BE2C (cell line): ENCODE results near the gene IRF6.

ENCODE experiments used
- DNase-seq: peaks from one replicate; pipeline ENCODE4 v3.0.0-alpha.2; 2020
- H3K27me3 ChIP-seq: fragments of 250-450 bp; sonication (Bioruptor Pico); 2 replicates; pipeline ENCODE4 v1.5.1; 2020; ENCODE audit warnings: mild to moderate bottlenecking
- H3K36me3 ChIP-seq: fragments of 250-450 bp; sonication (Bioruptor Pico); 2 replicates; pipeline ENCODE4 v1.5.1; 2020; ENCODE audit warnings: mild to moderate bottlenecking
- H3K4me1 ChIP-seq: fragments of 250-450 bp; sonication (Bioruptor Pico); 2 replicates; pipeline ENCODE4 v1.5.1; 2020
- H3K4me3 ChIP-seq: 2 replicates; pipeline ENCODE4 v1.5.1; 2011; ENCODE audit warnings: low read depth, low read length
- H3K9me3 ChIP-seq: fragments of 250-450 bp; sonication (Bioruptor Pico); 2 replicates; pipeline ENCODE4 v1.5.1; 2020
- TF ChIP-seq, protein P1 (sequence below): IDR thresholded peaks from 2 replicates; pipeline ENCODE4 v1.5.1; 2012; ENCODE audit warnings: mild to moderate bottlenecking, low read depth, low read length

IRF6 gene

DNA sequence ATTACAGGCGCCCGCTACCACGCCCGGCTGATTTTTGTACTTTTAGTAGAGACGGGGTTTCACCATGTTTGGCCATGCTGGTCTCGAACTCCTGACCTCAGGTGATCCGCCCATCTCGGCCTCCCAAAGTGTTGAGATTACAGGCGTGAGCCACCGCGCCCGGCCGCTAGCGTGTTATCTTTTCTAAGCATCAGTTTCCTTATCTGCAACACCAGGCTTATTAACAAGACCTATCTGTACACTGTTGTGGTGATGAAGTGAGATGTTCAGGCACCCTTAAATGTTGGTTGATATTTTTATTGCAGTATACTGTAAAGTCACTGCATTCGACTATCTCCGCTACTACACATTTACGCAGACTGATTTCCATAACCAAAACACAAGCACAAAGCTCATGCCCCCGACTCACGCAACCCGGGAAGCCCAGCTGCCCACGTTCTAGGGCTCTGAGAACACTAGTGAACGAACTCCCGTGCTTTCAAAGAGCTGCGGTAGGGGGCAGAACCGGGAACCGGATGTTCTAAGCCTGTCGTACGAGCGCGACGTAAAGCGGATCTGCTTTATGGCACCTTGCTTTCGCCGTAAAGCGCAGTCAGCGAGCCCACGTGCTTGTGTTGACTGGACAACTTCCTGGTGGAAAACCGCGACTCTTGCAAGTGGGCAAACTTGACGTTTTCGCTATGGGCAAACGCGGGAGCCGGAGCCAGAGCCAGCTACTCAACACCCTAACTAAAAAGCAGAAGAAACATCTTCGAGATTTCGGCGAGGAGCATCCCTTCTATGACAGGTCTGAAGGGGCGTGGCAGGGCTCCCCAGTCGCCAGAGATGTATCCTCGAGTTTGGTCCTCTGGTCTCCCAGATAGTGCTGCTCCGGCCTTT, 21.7 kb upstream of the IRF6 start, which contains the start of gene UTP25:
UTP25 (plus strand) TSS at position 589 of the 879 bp plus-strand sequence; CDS start at position 681, 92 bp downstream.
- no peaks in the 10 kb centered on the region for H3K4me1 ChIP-seq
- DNase-seq: peak; percentile 94
- H3K9me3 ChIP-seq: no peaks in the 10 kb centered on the region
- H3K27me3 ChIP-seq: no peaks in the 10 kb centered on the region
- peaks cover 21% of the 10 kb centered on the region for H3K36me3 ChIP-seq
- H3K4me3 ChIP-seq: peak within 1 kb of the TSS; percentile 77
- TF ChIP-seq, protein P1, sequence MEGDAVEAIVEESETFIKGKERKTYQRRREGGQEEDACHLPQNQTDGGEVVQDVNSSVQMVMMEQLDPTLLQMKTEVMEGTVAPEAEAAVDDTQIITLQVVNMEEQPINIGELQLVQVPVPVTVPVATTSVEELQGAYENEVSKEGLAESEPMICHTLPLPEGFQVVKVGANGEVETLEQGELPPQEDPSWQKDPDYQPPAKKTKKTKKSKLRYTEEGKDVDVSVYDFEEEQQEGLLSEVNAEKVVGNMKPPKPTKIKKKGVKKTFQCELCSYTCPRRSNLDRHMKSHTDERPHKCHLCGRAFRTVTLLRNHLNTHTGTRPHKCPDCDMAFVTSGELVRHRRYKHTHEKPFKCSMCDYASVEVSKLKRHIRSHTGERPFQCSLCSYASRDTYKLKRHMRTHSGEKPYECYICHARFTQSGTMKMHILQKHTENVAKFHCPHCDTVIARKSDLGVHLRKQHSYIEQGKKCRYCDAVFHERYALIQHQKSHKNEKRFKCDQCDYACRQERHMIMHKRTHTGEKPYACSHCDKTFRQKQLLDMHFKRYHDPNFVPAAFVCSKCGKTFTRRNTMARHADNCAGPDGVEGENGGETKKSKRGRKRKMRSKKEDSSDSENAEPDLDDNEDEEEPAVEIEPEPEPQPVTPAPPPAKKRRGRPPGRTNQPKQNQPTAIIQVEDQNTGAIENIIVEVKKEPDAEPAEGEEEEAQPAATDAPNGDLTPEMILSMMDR: peak; percentile 83

DNA sequence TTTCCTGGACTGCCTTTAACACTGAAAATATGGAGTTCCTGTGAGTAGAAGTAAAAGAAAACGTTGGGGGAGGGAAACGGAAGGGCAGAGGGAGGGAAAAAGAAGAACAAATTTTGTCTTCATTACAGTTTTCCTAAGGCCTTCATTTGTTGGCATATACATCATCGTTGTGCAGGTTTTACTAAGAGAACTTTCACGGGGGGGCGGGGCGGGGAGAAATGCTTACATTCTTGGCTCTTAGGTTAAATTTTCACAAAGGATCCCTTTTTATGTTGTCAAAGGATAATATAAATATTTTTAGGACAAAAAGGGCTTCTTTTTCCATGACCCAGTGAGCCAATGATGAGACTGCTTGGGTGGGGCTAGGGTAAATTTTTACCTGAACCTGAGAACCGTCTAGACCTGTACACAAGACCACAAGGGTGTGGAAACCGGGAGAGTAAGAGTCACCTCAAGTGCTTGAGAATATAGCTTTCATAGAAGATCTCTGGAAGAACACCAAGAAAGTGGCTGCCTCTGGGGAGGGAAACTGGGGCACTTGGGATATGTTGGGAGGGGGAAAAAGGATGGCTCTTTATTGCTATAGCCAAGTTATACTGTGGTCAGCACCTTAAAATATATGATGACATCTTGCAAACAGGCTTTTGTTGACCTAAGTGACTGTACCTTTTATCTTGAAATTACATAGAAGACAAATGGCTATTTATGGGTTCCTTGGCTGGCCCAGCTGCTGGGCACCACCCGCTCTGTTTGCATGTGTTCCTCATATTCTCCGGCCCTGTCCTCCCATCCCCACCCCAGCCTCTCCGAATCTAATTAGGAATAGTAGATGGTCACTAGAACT, 19.9 kb upstream of the IRF6 start:
- no peaks in the 10 kb centered on the region for H3K9me3 ChIP-seq
- no peaks in the 10 kb centered on the region for H3K27me3 ChIP-seq
- H3K4me1 ChIP-seq: no peaks in the 10 kb centered on the region
- peaks cover 4% of the 10 kb centered on the region for H3K36me3 ChIP-seq
- DNase-seq: no peak
- TF ChIP-seq, protein P1: no peak
- H3K4me3 ChIP-seq: no peak overlapping the region

DNA sequence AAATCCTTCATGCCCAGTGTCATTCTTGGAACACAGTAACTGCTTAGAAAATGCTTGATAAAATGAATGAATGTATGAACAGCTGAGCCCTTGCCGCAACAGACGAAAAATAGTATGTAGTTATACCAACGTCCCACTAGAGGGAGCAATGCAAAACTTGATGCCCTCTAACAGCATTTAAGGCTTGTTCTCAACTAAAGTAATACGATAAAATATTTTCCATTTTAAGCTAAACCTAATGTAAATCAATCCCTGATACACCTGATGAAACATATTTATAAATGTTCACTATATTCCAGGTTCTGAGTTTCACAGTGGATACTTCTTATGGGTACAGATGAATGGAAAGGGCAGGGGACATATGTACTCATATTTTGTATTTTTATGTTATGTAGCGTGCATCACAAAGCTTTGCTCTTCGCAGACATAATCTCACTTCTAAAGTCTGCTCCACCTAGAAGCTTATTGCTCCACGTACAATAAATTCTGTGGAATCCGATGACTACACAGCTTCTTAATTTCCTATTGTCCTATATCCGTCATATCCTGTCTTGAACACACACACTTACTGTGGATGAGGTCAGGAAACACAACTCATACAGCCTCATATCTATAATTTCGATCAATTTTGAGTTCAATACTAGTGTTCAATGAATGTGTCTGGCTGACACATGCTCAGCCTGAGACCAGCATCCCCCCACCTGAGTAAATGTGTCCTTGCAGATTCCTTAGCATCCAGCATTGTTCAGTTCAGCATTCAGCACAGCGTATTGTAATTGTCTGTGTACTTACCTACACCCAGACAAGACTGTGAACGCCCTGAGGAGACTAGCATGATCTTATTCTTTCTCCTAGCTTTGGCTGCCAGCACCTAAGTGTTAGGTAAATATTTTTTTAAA, 17.4 kb upstream of the IRF6 start:
- Histone ChIP-seq H3K36me3 (no peaks in the 10 kb centered on the region), H3K4me1 (no peaks in the 10 kb centered on the region), H3K4me3 (no peak overlapping the region), H3K9me3 (no peaks in the 10 kb centered on the region), H3K27me3 (no peaks in the 10 kb centered on the region)
- TF ChIP-seq, protein P1: peak; percentile 79
- no peak for DNase-seq

DNA sequence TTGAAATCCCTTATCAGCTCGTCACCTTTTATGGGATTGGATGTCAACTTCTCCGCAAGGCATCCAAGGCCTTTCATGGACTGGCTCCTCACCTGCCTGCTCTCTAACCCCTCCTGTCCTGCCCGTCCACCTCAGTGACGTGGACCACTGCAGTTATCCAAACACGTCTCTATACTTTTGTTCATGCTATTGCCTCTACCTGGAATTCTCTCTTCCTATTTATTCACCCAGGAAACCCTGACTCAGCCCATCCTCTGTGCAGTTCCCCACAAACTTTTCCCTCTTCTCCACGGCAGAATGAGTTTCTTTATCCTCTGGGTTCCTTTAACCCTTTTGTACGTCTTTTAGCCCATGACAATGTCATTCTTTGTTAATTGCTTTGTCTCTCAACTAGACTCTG, 16.8 kb upstream of the IRF6 start:
- Histone ChIP-seq H3K4me1 (peaks cover 1% of the 10 kb centered on the region; the same call in 1 of the 2 replicates), H3K4me3 (no peak overlapping the region), H3K27me3 (no peaks in the 10 kb centered on the region), H3K9me3 (no peaks in the 10 kb centered on the region), H3K36me3 (no peaks in the 10 kb centered on the region)
- TF ChIP-seq, protein P1: no peak
- no peak for DNase-seq

DNA sequence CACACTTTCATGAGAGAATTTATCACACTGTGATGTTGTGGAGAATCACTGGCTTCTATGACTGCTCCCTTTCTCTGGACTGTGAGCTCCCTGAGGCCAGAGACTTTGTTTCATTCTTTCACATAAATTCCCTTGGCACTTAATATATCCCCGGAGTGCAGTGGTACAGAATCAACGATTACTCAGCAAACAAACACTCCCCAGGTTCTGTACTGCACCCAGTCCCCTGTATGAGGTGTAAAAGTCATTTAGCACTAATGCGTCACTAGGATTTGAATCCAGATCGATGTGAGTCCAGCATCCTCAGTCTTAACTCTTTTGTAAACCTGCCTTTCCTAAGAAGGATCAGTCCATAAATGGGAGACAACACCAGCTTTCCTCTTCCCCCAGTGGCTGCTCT, 15.0 kb upstream of the IRF6 start:
- H3K9me3 ChIP-seq: no peaks in the 10 kb centered on the region
- no peak for DNase-seq
- H3K4me1 ChIP-seq: peaks cover 9% of the 10 kb centered on the region
- TF ChIP-seq, protein P1: no peak
- H3K4me3 ChIP-seq: no peak overlapping the region
- H3K36me3 ChIP-seq: no peaks in the 10 kb centered on the region
- no peaks in the 10 kb centered on the region for H3K27me3 ChIP-seq
